Activated CD8-positive, alpha-beta T cell treated with anti-CD3 and anti-CD28 coated beads, Interleukin-2, amount 10 ng/mL, durations not matched to agents 7 days and 5 days (primary cell): ENCODE measurements around the gene CLPTM1L. TPM values are rescaled to one million over a fixed set of nuclear protein-coding genes. Genes with fewer than 3 reads are reported as not detected.
"Not testable (repeated sequence)": the region's sequence is repeated elsewhere in the genome, so short reads cannot be mapped to it uniquely, and the experiment has no call there.

Experiments
- ATAC-seq: fragments of 150-1000 bp; cut with Tn5 transposase; one replicate; pipeline ENCODE4 v1.10.0; 2021; ENCODE audit warnings: moderate library complexity
- CTCF ChIA-PET: fragments of 350-600 bp; sonication (Branson Sonifier 250); formaldehyde crosslinking; loops from one replicate; lab custom pipeline; 2021; ENCODE audit warnings: antibody characterized with exemption; lab: Charles Lee
- POLR2A ChIA-PET: fragments of 350-600 bp; sonication (Branson Sonifier 250); formaldehyde crosslinking; loops from one replicate; lab custom pipeline; 2021; ENCODE audit warnings: antibody characterized with exemption; lab: Charles Lee
- DNase-seq: peaks from one replicate; pipeline ENCODE4 v3.0.0-alpha.2; 2020
- H3K27ac Mint-ChIP-seq: one replicate; pipeline ENCODE4 v1.8.0; 2021; ENCODE audit warnings: mild to moderate bottlenecking, mixed read lengths
- H3K27me3 Mint-ChIP-seq: one replicate; pipeline ENCODE4 v1.8.0; 2021; ENCODE audit warnings: low read depth, mixed read lengths
- H3K36me3 Mint-ChIP-seq: one replicate; pipeline ENCODE4 v1.8.0; 2021; ENCODE audit warnings: low read depth, mixed read lengths
- H3K4me1 Mint-ChIP-seq: one replicate; pipeline ENCODE4 v1.8.0; 2021; ENCODE audit warnings: low read depth, mixed read lengths
- H3K4me3 Mint-ChIP-seq: one replicate; pipeline ENCODE4 v1.8.0; 2021; ENCODE audit warnings: mild to moderate bottlenecking, mixed read lengths
- H3K9me3 Mint-ChIP-seq: one replicate; pipeline ENCODE4 v1.8.0; 2022; ENCODE audit warnings: mixed read lengths; ENCODE audit not compliant: insufficient read depth
- total RNA-seq, 2 experiments: library from RNA; stranded (reverse); gene quantifications; one replicate each; pipeline ENCODE4 v1.2.3, GENCODE V29; 2021

CLPTM1L gene
- total RNA-seq, 2 experiments from 2014 or later, result 80.0 to 83.8 TPM

GRCh38 chr5:1368756-1369155, 23.9 kb upstream of the CLPTM1L start:
- ATAC-seq (no peak), DNase-seq (no peak)
- H3K36me3 Mint-ChIP-seq, result no peaks in the 10 kb centered on the region
- peaks cover 13% of the 10 kb centered on the region for H3K27me3 Mint-ChIP-seq
- no peak overlapping the region for H3K4me3 Mint-ChIP-seq
- POLR2A ChIA-PET, result no interaction called here
- H3K4me1 Mint-ChIP-seq, result no peaks in the 10 kb centered on the region
- CTCF ChIA-PET, result no interaction called here
- H3K27ac Mint-ChIP-seq, result no peak overlapping the region
- H3K9me3 Mint-ChIP-seq, result no peaks in the 10 kb centered on the region

DNA sequence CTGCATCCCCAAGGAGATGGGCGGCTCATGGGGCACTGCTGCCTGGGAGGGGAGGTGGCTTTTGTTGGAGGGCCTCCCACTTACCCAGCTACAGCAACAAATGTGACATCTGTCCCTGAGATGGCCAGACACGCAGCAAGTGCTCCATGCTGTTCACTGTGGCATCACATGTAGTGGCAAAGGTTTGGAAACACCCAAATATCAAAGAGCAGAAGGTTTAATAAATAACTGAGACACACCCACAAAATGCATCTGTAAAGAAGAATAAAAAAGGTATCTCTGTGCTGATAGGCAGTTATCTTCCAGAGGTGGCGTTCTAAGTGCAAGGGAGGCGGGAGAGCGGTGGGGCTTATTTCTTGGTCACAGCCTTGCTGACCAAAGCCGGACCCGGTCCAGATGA, 23.3 kb upstream of the CLPTM1L start:
- ChIA-PET CTCF (no interaction called here), POLR2A (no interaction called here)
- ATAC-seq (no peak), DNase-seq (no peak)
- Mint-ChIP-seq H3K9me3 (no peaks in the 10 kb centered on the region), H3K4me1 (no peaks in the 10 kb centered on the region), H3K4me3 (no peak overlapping the region), H3K27me3 (peaks cover 16% of the 10 kb centered on the region), H3K27ac (no peak overlapping the region), H3K36me3 (no peaks in the 10 kb centered on the region)

- H3K27ac Mint-ChIP-seq, result no peak overlapping the region
- ChIA-PET CTCF (no interaction called here), POLR2A (no interaction called here)
- peaks cover 16% of the 10 kb centered on the region for H3K27me3 Mint-ChIP-seq
- H3K4me3 Mint-ChIP-seq, result no peak overlapping the region
- H3K4me1 Mint-ChIP-seq, result no peaks in the 10 kb centered on the region
- ATAC-seq (no peak), DNase-seq (no peak)
- H3K9me3 Mint-ChIP-seq, result no peaks in the 10 kb centered on the region
- no peaks in the 10 kb centered on the region for H3K36me3 Mint-ChIP-seq
These were observed 22.2 kb upstream of the CLPTM1L start for GRCh38 chr5:1367149-1367548.

DNA sequence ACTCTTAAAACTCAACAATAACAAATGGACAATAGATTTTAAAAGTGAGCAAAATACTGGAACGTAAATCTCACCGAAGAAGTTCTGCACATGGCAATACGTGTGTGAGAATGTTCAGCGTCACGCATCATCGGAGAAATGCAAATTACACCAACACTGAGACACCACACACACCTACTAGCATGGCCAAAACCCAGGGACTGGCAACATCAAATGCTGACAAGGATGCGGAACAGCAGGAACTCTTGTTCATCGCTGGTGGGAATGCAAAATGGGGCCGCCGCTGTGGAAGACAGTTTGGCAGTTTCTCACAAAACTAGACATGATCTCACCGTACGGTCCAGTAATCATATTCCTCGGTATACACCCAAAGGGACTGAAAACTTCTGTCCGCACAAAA, 21.6 kb upstream of the CLPTM1L start:
- Mint-ChIP-seq H3K36me3 (no peaks in the 10 kb centered on the region), H3K27me3 (peaks cover 14% of the 10 kb centered on the region), H3K27ac (no peak overlapping the region), H3K9me3 (no peaks in the 10 kb centered on the region), H3K4me1 (no peaks in the 10 kb centered on the region), H3K4me3 (no peak overlapping the region)
- no peak for DNase-seq
- POLR2A ChIA-PET, result no interaction called here
- no peak for ATAC-seq
- CTCF ChIA-PET, result no interaction called here

DNA sequence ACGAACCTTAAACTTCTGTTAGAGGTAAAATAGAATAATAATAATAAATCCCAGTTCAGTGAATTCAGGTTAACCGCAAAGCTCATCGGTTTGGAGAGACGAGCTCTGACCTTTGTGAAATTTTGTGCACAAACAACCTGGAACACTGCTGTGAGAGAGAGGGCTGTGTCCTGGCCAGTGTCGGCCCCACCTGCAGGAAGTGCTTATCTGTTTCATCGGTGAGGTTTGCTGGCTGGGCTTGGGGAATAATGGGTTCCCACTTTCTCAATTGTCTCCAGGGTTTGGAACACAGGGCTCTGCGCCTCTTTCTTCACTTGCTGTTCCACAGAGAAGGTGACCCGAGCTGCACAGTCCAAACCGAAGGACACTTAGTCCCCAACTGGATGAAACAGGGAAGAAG, 19.3 kb upstream of the CLPTM1L start:
- POLR2A ChIA-PET, result interaction anchor here (0.9 kb wide), 1 partner anchor 22 kb away, joined by 4 read pairs; no protein-coding TSS in a partner anchor
- Mint-ChIP-seq H3K27ac (no peak overlapping the region), H3K36me3 (no peaks in the 10 kb centered on the region), H3K4me3 (no peak overlapping the region), H3K9me3 (no peaks in the 10 kb centered on the region), H3K4me1 (no peaks in the 10 kb centered on the region), H3K27me3 (peaks cover 14% of the 10 kb centered on the region)
- ATAC-seq (no peak), DNase-seq (no peak)
- CTCF ChIA-PET, result interaction anchor here (1.0 kb wide), 1 partner anchor 16 kb away, joined by 5 read pairs; no protein-coding TSS in a partner anchor

GRCh38 chr5:1363581-1363980, 18.7 kb upstream of the CLPTM1L start:
- ChIA-PET CTCF (interaction anchor here (1.0 kb wide), 1 partner anchor 17 kb away, joined by 5 read pairs; no protein-coding TSS in a partner anchor), POLR2A (interaction anchor here (0.9 kb wide), 1 partner anchor 22 kb away, joined by 4 read pairs; no protein-coding TSS in a partner anchor)
- H3K4me1 Mint-ChIP-seq, result no peaks in the 10 kb centered on the region
- H3K9me3 Mint-ChIP-seq, result no peaks in the 10 kb centered on the region
- ATAC-seq (no peak), DNase-seq (no peak)
- no peaks in the 10 kb centered on the region for H3K36me3 Mint-ChIP-seq
- H3K4me3 Mint-ChIP-seq, result no peak overlapping the region
- H3K27ac Mint-ChIP-seq, result no peak overlapping the region
- H3K27me3 Mint-ChIP-seq, result peaks cover 11% of the 10 kb centered on the region

- CTCF ChIA-PET, result no interaction called here
- POLR2A ChIA-PET, result no interaction called here
- no peak for ATAC-seq
- Mint-ChIP-seq H3K27me3 (peaks cover 11% of the 10 kb centered on the region), H3K4me1 (no peaks in the 10 kb centered on the region), H3K4me3 (no peak overlapping the region), H3K36me3 (no peaks in the 10 kb centered on the region), H3K27ac (no peak overlapping the region), H3K9me3 (no peaks in the 10 kb centered on the region)
- DNase-seq, result no peak
These were observed 18.3 kb upstream of the CLPTM1L start for GRCh38 chr5:1363160-1363559.

GRCh38 chr5:1362242-1363015, 17.5 kb upstream of the CLPTM1L start:
- no peaks in the 10 kb centered on the region for H3K36me3 Mint-ChIP-seq
- no peaks in the 10 kb centered on the region for H3K4me1 Mint-ChIP-seq
- ChIA-PET POLR2A (no interaction called here), CTCF (no interaction called here)
- H3K4me3 Mint-ChIP-seq, result no peak overlapping the region
- ATAC-seq, result no peak
- peaks cover 11% of the 10 kb centered on the region for H3K27me3 Mint-ChIP-seq
- no peak overlapping the region for H3K27ac Mint-ChIP-seq
- DNase-seq, result no peak
- H3K9me3 Mint-ChIP-seq, result no peaks in the 10 kb centered on the region

DNA sequence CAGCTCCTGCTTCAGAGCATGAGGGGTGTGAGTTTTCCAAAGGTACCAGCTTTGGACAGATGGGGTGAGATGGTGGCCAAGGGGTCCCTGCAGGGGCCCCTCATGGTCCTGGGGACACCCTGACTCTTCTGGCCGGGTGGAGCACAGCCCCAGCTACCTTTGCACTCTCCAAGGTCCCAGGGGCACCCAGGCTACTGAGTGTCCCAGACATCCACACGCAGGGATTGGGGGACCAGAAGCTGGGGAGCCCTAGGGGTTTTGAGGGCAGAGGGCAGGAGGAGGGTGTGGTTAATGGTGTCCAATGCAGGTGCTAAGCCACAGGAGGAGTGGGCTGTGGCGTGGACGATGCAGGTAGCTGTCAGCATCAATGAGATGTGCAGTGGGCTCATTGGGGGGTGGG, 16.0 kb upstream of the CLPTM1L start:
- Mint-ChIP-seq H3K27me3 (peaks cover 9% of the 10 kb centered on the region), H3K36me3 (no peaks in the 10 kb centered on the region), H3K4me3 (no peak overlapping the region), H3K9me3 (no peaks in the 10 kb centered on the region), H3K4me1 (no peaks in the 10 kb centered on the region), H3K27ac (no peak overlapping the region)
- no peak for ATAC-seq
- DNase-seq, result no peak
- ChIA-PET CTCF (no interaction called here), POLR2A (no interaction called here)

GRCh38 chr5:1360367-1360766, 15.5 kb upstream of the CLPTM1L start:
- POLR2A ChIA-PET, H3K27ac Mint-ChIP-seq, DNase-seq, ATAC-seq, H3K4me3 Mint-ChIP-seq, H3K4me1 Mint-ChIP-seq, CTCF ChIA-PET, H3K36me3 Mint-ChIP-seq, H3K9me3 Mint-ChIP-seq, H3K27me3 Mint-ChIP-seq: not testable (repeated sequence)

GRCh38 chr5:1359713-1360112, 14.8 kb upstream of the CLPTM1L start:
- ATAC-seq (no peak), DNase-seq (no peak)
- no peak overlapping the region for H3K27ac Mint-ChIP-seq
- no peaks in the 10 kb centered on the region for H3K36me3 Mint-ChIP-seq
- no peaks in the 10 kb centered on the region for H3K9me3 Mint-ChIP-seq
- ChIA-PET CTCF (no interaction called here), POLR2A (no interaction called here)
- peaks cover 7% of the 10 kb centered on the region for H3K27me3 Mint-ChIP-seq
- H3K4me3 Mint-ChIP-seq, result no peak overlapping the region
- H3K4me1 Mint-ChIP-seq, result no peaks in the 10 kb centered on the region

- H3K36me3 Mint-ChIP-seq, result no peaks in the 10 kb centered on the region
- peaks cover 7% of the 10 kb centered on the region for H3K27me3 Mint-ChIP-seq
- ChIA-PET POLR2A (no interaction called here), CTCF (interaction anchor here (0.9 kb wide), 1 partner anchor 21 kb away, joined by 3 read pairs; no protein-coding TSS in a partner anchor)
- DNase-seq, result no peak
- ATAC-seq, result no peak
- no peaks in the 10 kb centered on the region for H3K9me3 Mint-ChIP-seq
- no peaks in the 10 kb centered on the region for H3K4me1 Mint-ChIP-seq
- H3K4me3 Mint-ChIP-seq, result no peak overlapping the region
- no peak overlapping the region for H3K27ac Mint-ChIP-seq
These were observed 14.2 kb upstream of the CLPTM1L start for GRCh38 chr5:1359031-1359645.
